PC-9 (cell line): Measurements from ENCODE around the gene LRRC8A. TPM values are rescaled to one million over a fixed set of nuclear protein-coding genes. Genes with fewer than 3 reads are reported as not detected.

ENCODE experiments used
- BruUV-seq: library from RNA; stranded (reverse); fragments of 400-500 nt; replicated peaks from 2 replicates; lab custom pipeline; 2021; lab: Mats Ljungman, UMichigan
- CTCF ChIA-PET: fragments of 300-600 bp; sonication (Branson Sonifier 250); formaldehyde crosslinking; loops from one replicate; lab custom pipeline; 2022; ENCODE audit warnings: antibody characterized with exemption; lab: Charles Lee
- POLR2A ChIA-PET: fragments of 300-600 bp; sonication (Branson Sonifier 250); formaldehyde crosslinking; loops from one replicate; lab custom pipeline; 2022; ENCODE audit warnings: antibody characterized with exemption; ENCODE audit not compliant: unreplicated experiment; lab: Charles Lee
- DNase-seq, 2 experiments: peaks; one replicate each; pipeline versions ENCODE4 v3.0.0 to v3.0.0-alpha.2; 2015 to 2022; ENCODE audit warnings: mixed read lengths in 1 of 2
- H2AFZ ChIP-seq: fragments of 200-600 bp; sonication (generic); 2 replicates; pipeline ENCODE4 v1.8.1; 2017; ENCODE audit warnings: antibody characterized with exemption
- H3F3A ChIP-seq: fragments of 200-600 bp; sonication (generic); 2 replicates; pipeline ENCODE4 v1.8.1; 2017; ENCODE audit warnings: antibody characterized with exemption, mild to moderate bottlenecking, low read depth; ENCODE audit not compliant: insufficient read depth
- H3K27ac ChIP-seq: fragments of 200-600 bp; sonication (generic); 2 replicates; pipeline ENCODE4 v1.6.1; 2016; ENCODE audit warnings: mixed run types
- H3K27me3 ChIP-seq: fragments of 200-600 bp; sonication (generic); 2 replicates; pipeline ENCODE4 v1.6.1; 2016; ENCODE audit warnings: low read depth, mixed run types; ENCODE audit not compliant: insufficient read depth
- H3K36me3 ChIP-seq: fragments of 200-600 bp; sonication (generic); 2 replicates; pipeline ENCODE4 v1.6.1; 2016; ENCODE audit warnings: low read depth, mixed run types
- H3K4me1 ChIP-seq: fragments of 200-600 bp; sonication (generic); replicated peaks from 2 replicates; pipeline ENCODE4 v1.6.1; 2016; ENCODE audit warnings: mixed run types; ENCODE audit not compliant: insufficient read depth
- H3K4me2 ChIP-seq: fragments of 200-600 bp; sonication (generic); 2 replicates; pipeline ENCODE4 v1.6.1; 2017; ENCODE audit warnings: mixed run types
- H3K4me3 ChIP-seq: fragments of 200-600 bp; sonication (generic); 2 replicates; pipeline ENCODE4 v1.6.1; 2016; ENCODE audit warnings: mixed run types
- H3K79me2 ChIP-seq: fragments of 200-600 bp; sonication (generic); 2 replicates; pipeline ENCODE4 v1.6.1; 2017; ENCODE audit warnings: low read depth, mixed run types
- H3K9me2 ChIP-seq: fragments of 200-600 bp; sonication (generic); 2 replicates; pipeline ENCODE4 v1.8.1; 2017; ENCODE audit warnings: mild to moderate bottlenecking; ENCODE audit not compliant: insufficient read depth
- H3K9me3 ChIP-seq: fragments of 200-600 bp; sonication (generic); 2 replicates; pipeline ENCODE4 v1.8.1; 2016; ENCODE audit warnings: low read depth; ENCODE audit not compliant: insufficient read depth
- H4K20me1 ChIP-seq: fragments of 200-600 bp; sonication (generic); 2 replicates; pipeline ENCODE4 v1.8.1; 2017; ENCODE audit not compliant: insufficient read depth
- EZH2 ChIP-seq: fragments of 200-600 bp; sonication (generic); IDR thresholded peaks from 2 replicates; pipeline ENCODE4 v1.8.0; 2017; ENCODE audit warnings: antibody characterized with exemption, low read depth
- intact Hi-C: fragments of 100-400 bp; cut with micrococcal nuclease; formaldehyde crosslinking; loops from one replicate; pipeline ENCODE4 v1.10.0; 2022; ENCODE audit not compliant: unreplicated experiment
- total RNA-seq: library from RNA; stranded (reverse); gene quantifications from 2 replicates; pipeline ENCODE4 v1.2.3, GENCODE V29; 2021
- TF ChIP-seq, protein P1 (sequence below): fragments of 200-600 bp; sonication (generic); conservative IDR thresholded peaks from 2 replicates; pipeline ENCODE4 v1.6.1; 2017; ENCODE audit warnings: mixed run types, antibody characterized with exemption, mild to moderate bottlenecking, moderate library complexity

Gene LRRC8A
- total RNA-seq, 1 experiment from 2014 or later: 90.3 TPM

DNA sequence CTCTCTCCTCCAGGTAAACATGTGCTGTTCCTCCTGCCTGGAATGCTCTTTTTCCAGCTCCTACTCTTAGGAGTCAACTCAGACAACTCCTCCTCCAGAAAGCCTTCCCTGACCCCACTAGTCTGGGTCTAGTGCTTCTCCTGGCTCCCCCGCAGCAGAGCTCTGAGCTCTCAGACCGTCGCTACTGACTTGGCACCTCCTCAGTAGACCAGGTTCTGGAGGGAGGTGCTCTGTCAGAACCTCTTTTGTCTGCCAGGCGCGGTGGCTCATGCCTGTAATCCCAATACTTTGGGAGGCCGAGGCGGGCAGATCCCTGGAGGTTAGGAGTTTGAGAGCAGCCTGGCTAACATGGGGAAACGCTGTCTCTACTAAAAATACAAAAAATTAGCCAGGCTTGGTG lies 3.4 kb downstream of the LRRC8A start:
- no peaks in the 10 kb centered on the region for H3K9me3 ChIP-seq
- H3K4me1 ChIP-seq: peaks cover 17% of the 10 kb centered on the region
- H4K20me1 ChIP-seq: no peaks in the 10 kb centered on the region
- no peak overlapping the region for H3K4me3 ChIP-seq
- intact Hi-C loops: no loop called here
- peaks cover 12% of the 10 kb centered on the region for H3K36me3 ChIP-seq
- no peaks in the 10 kb centered on the region for H3K9me2 ChIP-seq
- no peak for DNase-seq
- peaks cover 79% of the 10 kb centered on the region for H3K79me2 ChIP-seq
- TF ChIP-seq EZH2: no peak
- TF ChIP-seq, protein P1, sequence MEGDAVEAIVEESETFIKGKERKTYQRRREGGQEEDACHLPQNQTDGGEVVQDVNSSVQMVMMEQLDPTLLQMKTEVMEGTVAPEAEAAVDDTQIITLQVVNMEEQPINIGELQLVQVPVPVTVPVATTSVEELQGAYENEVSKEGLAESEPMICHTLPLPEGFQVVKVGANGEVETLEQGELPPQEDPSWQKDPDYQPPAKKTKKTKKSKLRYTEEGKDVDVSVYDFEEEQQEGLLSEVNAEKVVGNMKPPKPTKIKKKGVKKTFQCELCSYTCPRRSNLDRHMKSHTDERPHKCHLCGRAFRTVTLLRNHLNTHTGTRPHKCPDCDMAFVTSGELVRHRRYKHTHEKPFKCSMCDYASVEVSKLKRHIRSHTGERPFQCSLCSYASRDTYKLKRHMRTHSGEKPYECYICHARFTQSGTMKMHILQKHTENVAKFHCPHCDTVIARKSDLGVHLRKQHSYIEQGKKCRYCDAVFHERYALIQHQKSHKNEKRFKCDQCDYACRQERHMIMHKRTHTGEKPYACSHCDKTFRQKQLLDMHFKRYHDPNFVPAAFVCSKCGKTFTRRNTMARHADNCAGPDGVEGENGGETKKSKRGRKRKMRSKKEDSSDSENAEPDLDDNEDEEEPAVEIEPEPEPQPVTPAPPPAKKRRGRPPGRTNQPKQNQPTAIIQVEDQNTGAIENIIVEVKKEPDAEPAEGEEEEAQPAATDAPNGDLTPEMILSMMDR: no peak
- H3F3A ChIP-seq: peaks cover 13% of the 10 kb centered on the region
- H3K27ac ChIP-seq: no peak overlapping the region
- BruUV-seq: no TSS peak
- H3K4me2 ChIP-seq: no peak overlapping the region
- ChIA-PET POLR2A (no interaction called here), CTCF (no interaction called here)
- H3K27me3 ChIP-seq: no peaks in the 10 kb centered on the region
- no peak overlapping the region for H2AFZ ChIP-seq

DNA sequence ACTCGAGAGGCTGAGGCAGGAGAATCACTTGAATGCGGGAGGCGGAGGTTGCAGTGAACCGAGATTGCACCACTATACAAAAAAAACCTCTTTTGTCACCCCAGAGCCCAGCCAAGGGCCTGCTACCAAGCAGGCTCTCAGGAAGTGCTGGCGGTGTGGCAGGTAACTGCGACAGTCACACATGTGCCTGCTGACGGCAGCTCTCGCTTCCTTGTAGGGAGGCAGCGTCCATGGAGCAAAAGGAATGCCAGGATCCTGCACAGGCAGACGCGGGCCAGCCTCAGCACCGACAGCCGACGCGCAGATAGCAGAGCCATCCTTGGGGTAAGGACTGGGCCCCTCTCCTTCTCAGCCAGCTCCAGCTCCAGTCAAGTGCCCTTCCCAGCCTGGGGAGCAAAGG lies 3.9 kb downstream of the LRRC8A start:
- no peak overlapping the region for H2AFZ ChIP-seq
- intact Hi-C loops: no loop called here
- no peak overlapping the region for H3K27ac ChIP-seq
- H4K20me1 ChIP-seq: no peaks in the 10 kb centered on the region
- peaks cover 78% of the 10 kb centered on the region for H3K79me2 ChIP-seq
- TF ChIP-seq, protein P1: no peak
- TF ChIP-seq EZH2: no peak
- BruUV-seq: no TSS peak
- no peaks in the 10 kb centered on the region for H3K9me2 ChIP-seq
- peaks cover 12% of the 10 kb centered on the region for H3K36me3 ChIP-seq
- DNase-seq: no peak
- no peaks in the 10 kb centered on the region for H3K27me3 ChIP-seq
- POLR2A ChIA-PET: no interaction called here
- H3K9me3 ChIP-seq: no peaks in the 10 kb centered on the region
- peaks cover 12% of the 10 kb centered on the region for H3K4me1 ChIP-seq
- H3K4me2 ChIP-seq: no peak overlapping the region
- CTCF ChIA-PET: no interaction called here
- peaks cover 13% of the 10 kb centered on the region for H3F3A ChIP-seq
- H3K4me3 ChIP-seq: no peak overlapping the region

DNA sequence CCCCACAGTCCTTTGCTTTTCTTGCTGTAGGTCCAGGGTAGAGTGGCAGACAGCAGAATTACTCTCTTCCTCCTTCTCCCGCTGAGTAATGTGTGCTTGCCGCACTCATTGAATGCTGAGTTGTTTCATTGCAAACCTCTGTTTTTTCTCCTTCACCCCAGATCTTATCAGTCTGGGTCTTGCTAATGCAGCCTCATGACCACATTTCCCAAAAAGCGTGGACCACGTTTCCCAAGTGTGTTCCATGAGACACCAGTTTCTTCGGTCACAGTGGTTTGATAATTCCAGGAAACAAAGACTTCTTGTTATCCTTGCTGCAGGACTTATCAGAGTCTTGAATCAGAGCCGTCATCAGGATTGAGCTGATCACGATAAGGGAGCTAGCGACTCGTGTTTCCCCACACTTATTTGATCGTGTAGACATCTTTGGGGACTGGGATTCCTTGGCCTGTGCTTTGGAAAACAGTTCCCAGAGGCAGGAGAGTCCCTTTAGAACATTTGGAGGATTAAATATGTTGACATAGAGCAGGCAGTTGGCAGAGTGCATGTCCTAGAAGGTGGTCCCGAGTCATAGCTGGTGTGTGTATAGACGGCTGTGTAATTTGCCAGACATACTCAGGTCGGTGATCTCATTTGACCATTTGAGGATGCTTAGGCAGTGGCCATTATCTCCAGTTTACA lies 4.4 kb downstream of the LRRC8A start:
- intact Hi-C loops: no loop called here

More for the DNA sequence above, 4.4 kb downstream of the LRRC8A start:
- POLR2A ChIA-PET: no interaction called here
- no peaks in the 10 kb centered on the region for H3K9me3 ChIP-seq
- CTCF ChIA-PET: no interaction called here
- DNase-seq: no peak
- no peak overlapping the region for H3K4me3 ChIP-seq
- H4K20me1 ChIP-seq: no peaks in the 10 kb centered on the region
- peaks cover 14% of the 10 kb centered on the region for H3F3A ChIP-seq
- no TSS peak for BruUV-seq
- no peak overlapping the region for H3K4me2 ChIP-seq
- peaks cover 77% of the 10 kb centered on the region for H3K79me2 ChIP-seq
- TF ChIP-seq EZH2: no peak
- TF ChIP-seq, protein P1: no peak
- peaks cover 12% of the 10 kb centered on the region for H3K36me3 ChIP-seq
- H3K4me1 ChIP-seq: peaks cover 14% of the 10 kb centered on the region
- no peak overlapping the region for H3K27ac ChIP-seq
- H3K9me2 ChIP-seq: no peaks in the 10 kb centered on the region
- no peak overlapping the region for H2AFZ ChIP-seq
- no peaks in the 10 kb centered on the region for H3K27me3 ChIP-seq
